Measurements from ENCODE around the gene FAT1. TPM values are rescaled to one million over a fixed set of nuclear protein-coding genes. Genes with fewer than 3 reads are reported as not detected.
A peak's percentile ranks its signal among the peaks of the same experiment; 100 is the strongest.

The FAT1 gene
- polyA plus RNA-seq, 1 experiment = 422 TPM

- DNase-seq (ENCODE audit: low read depth, low spot score) = no peak
- H3K4me3 ChIP-seq (ENCODE audit: low read depth, low read length) = peak overlapping the region; percentile 47
- CTCF ChIA-PET = interaction anchor here (0.6 to 1.1 kb wide), 2 partner anchors 33 to 64 kb away, joined by 3 to 5 read pairs; no protein-coding TSS in a partner anchor
These were observed 169.1 kb downstream of the FAT1 start for GRCh38 chr4:186554539-186554913.

GRCh38 chr4:186553717-186554116 is 169.9 kb downstream of the FAT1 start:
- CTCF ChIA-PET = interaction anchor here (0.6 to 1.6 kb wide), 3 partner anchors 34 to 82 kb away, joined by 3 to 5 read pairs (median 4); no protein-coding TSS in a partner anchor
- Histone ChIP-seq H3K9me3 (ENCODE audit: control insufficient read depth, insufficient read depth, low read length) (no peaks in the 10 kb centered on the region), H3K27me3 (ENCODE audit: control insufficient read depth, insufficient read depth, low read length) (peaks cover 15% of the 10 kb centered on the region), H3K4me3 (ENCODE audit: low read depth, low read length) (no peak overlapping the region), H3K27ac (ENCODE audit: low read depth, low read length) (no peak overlapping the region)
- no peak for TF ChIP-seq CTCF (IDR thresholded peaks at IDR 0.05; ENCODE audit: low read depth, low read length)
- POLR2A ChIA-PET = no interaction called here
- DNase-seq (ENCODE audit: low read depth, low spot score) = no peak

More at GRCh38 chr4:186554539-186554913, 169.1 kb downstream of the FAT1 start:
- peak; percentile 31 for TF ChIP-seq CTCF (IDR thresholded peaks at IDR 0.05; ENCODE audit: low read depth, low read length)
- H3K27ac ChIP-seq (ENCODE audit: low read depth, low read length) = no peak overlapping the region
- H3K9me3 ChIP-seq (ENCODE audit: control insufficient read depth, insufficient read depth, low read length) = no peaks in the 10 kb centered on the region
- POLR2A ChIA-PET = no interaction called here
- peaks cover 15% of the 10 kb centered on the region for H3K27me3 ChIP-seq (ENCODE audit: control insufficient read depth, insufficient read depth, low read length)

- no peaks in the 10 kb centered on the region for H3K9me3 ChIP-seq (ENCODE audit: control insufficient read depth, insufficient read depth, low read length)
- TF ChIP-seq CTCF (IDR thresholded peaks at IDR 0.05; ENCODE audit: low read depth, low read length) = no peak
- H3K27ac ChIP-seq (ENCODE audit: low read depth, low read length) = no peak overlapping the region
- no peak overlapping the region for H3K4me3 ChIP-seq (ENCODE audit: low read depth, low read length)
- POLR2A ChIA-PET = no interaction called here
- DNase-seq (ENCODE audit: low read depth, low spot score) = no peak
- CTCF ChIA-PET = no interaction called here
- H3K27me3 ChIP-seq (ENCODE audit: control insufficient read depth, insufficient read depth, low read length) = peaks cover 15% of the 10 kb centered on the region
These were observed 171.8 kb downstream of the FAT1 start for GRCh38 chr4:186551849-186552248.

- ChIA-PET CTCF (no interaction called here), POLR2A (no interaction called here)
- Histone ChIP-seq H3K9me3 (ENCODE audit: control insufficient read depth, insufficient read depth, low read length) (no peaks in the 10 kb centered on the region), H3K4me3 (ENCODE audit: low read depth, low read length) (no peak overlapping the region), H3K27me3 (ENCODE audit: control insufficient read depth, insufficient read depth, low read length) (no peaks in the 10 kb centered on the region), H3K27ac (ENCODE audit: low read depth, low read length) (no peak overlapping the region)
- TF ChIP-seq CTCF (IDR thresholded peaks at IDR 0.05; ENCODE audit: low read depth, low read length) = no peak
- DNase-seq (ENCODE audit: low read depth, low spot score) = no peak
These were observed 178.2 kb downstream of the FAT1 start for GRCh38 chr4:186545436-186545835.

GRCh38 chr4:186543206-186543605 is 180.4 kb downstream of the FAT1 start:
- ChIA-PET CTCF (no interaction called here), POLR2A (no interaction called here)
- no peaks in the 10 kb centered on the region for H3K9me3 ChIP-seq (ENCODE audit: control insufficient read depth, insufficient read depth, low read length)
- no peak for TF ChIP-seq CTCF (IDR thresholded peaks at IDR 0.05; ENCODE audit: low read depth, low read length)
- H3K4me3 ChIP-seq (ENCODE audit: low read depth, low read length) = no peak overlapping the region
- H3K27ac ChIP-seq (ENCODE audit: low read depth, low read length) = no peak overlapping the region
- no peak for DNase-seq (ENCODE audit: low read depth, low spot score)
- no peaks in the 10 kb centered on the region for H3K27me3 ChIP-seq (ENCODE audit: control insufficient read depth, insufficient read depth, low read length)
